Measurements from ENCODE around the gene PLA2G4A.
A peak's percentile ranks its signal among the peaks of the same experiment; 100 is the strongest.

DNA sequence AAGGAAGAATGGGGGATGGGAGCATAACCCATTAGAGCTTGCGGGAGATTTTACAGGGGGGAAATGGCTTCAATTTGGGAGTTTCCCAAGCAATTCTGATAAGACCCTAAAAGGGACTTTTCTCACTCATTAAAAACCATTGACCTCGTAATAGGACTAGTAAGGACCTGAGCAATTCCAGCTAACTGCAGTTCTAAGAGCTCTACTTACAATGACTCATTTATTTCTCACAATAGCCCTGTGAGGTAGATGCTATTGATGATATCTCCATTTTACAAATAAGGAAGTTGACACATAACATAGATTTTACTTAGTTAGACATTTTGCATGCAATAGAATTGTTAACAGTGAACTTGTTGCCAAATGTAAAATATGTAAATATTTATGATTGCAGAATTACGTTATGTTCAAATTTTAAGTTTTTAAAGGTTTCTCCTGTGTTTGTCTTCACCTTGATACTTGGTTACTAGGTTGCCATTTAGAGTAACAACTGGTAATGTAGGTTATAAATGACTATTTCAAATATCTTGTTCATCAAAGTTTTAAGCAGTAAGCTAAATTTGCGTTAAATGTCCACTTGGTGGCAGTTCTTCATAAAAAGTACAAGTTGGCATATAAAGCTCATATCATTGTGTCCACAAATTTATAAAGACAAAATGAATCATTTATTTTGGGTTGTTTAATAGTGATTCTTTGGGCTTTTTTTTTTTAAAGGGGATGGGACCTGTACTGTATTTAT is 182.0 kb downstream of the PLA2G4A start:
- TF ChIP-seq CTCF (IDR thresholded peaks at IDR 0.05; ENCODE audit: extremely low read depth in 1 of 2, insufficient read depth in 1 of 2, low read depth in 1 of 2, low read length in 2 of 2), result no peak
- TF ChIP-seq, protein P1, sequence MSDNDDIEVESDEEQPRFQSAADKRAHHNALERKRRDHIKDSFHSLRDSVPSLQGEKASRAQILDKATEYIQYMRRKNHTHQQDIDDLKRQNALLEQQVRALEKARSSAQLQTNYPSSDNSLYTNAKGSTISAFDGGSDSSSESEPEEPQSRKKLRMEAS (IDR thresholded peaks at IDR 0.05; ENCODE audit: insufficient read depth, insufficient read length), result no peak
- TF ChIP-seq POLR2A (IDR thresholded peaks at IDR 0.05; ENCODE audit: low read depth, low read length), result no peak
- TF ChIP-seq POLR2AphosphoS5 (IDR thresholded peaks at IDR 0.05; ENCODE audit: insufficient read depth, low read depth, low read length), result no peak
- TF ChIP-seq EZH2 (IDR thresholded peaks at IDR 0.05; ENCODE audit: borderline replicate concordance, low read depth, low read length, severe bottlenecking), result no peak
- peak; percentile 76 for TF ChIP-seq GATA2 (IDR thresholded peaks at IDR 0.05; ENCODE audit: insufficient read depth, insufficient read length, low read depth, low read length)
